Fibroblast of mammary gland (primary cell): ENCODE data around the gene SETBP1.
A peak's percentile ranks its signal among the peaks of the same experiment; 100 is the strongest.

Experiments
- DNase-seq: peaks from one replicate; pipeline ENCODE4 v3.0.0-alpha.2; 2010; ENCODE audit warnings: low read depth
- H3K4me3 ChIP-seq: 2 replicates; pipeline ENCODE4 v1.5.1; 2011; ENCODE audit warnings: low read depth, mild to moderate bottlenecking, low read length, moderate library complexity; ENCODE audit not compliant: control insufficient read depth
- CTCF ChIP-seq: conservative IDR thresholded peaks from 2 replicates; pipeline ENCODE4 v1.5.1; 2011; ENCODE audit warnings: low read depth, low read length, inconsistent platforms; ENCODE audit not compliant: control insufficient read depth, insufficient read depth

Gene SETBP1

GRCh38 chr18:44969214-44969795 lies 288.6 kb downstream of the SETBP1 start:
- TF ChIP-seq CTCF: no peak
- no peak overlapping the region for H3K4me3 ChIP-seq
- DNase-seq: peak; percentile 4

GRCh38 chr18:44973282-44973681 lies 292.6 kb downstream of the SETBP1 start:
- no peak overlapping the region for H3K4me3 ChIP-seq
- TF ChIP-seq CTCF: peak; percentile 25
- DNase-seq: peak; percentile 36

- no peak for TF ChIP-seq CTCF
- no peak overlapping the region for H3K4me3 ChIP-seq
- no peak for DNase-seq
Observed at GRCh38 chr18:44974174-44974573, 293.5 kb downstream of the SETBP1 start.

GRCh38 chr18:44977856-44978255 lies 297.2 kb downstream of the SETBP1 start:
- DNase-seq: no peak
- no peak overlapping the region for H3K4me3 ChIP-seq
- no peak for TF ChIP-seq CTCF

- no peak overlapping the region for H3K4me3 ChIP-seq
- TF ChIP-seq CTCF: no peak
Observed at GRCh38 chr18:44979748-44980147, 299.1 kb downstream of the SETBP1 start.

GRCh38 chr18:44981121-44981520 lies 300.4 kb downstream of the SETBP1 start:
- TF ChIP-seq CTCF: no peak
- no peak overlapping the region for H3K4me3 ChIP-seq
- no peak for DNase-seq

More at GRCh38 chr18:44979748-44980147, 299.1 kb downstream of the SETBP1 start:
- no peak for DNase-seq

GRCh38 chr18:44986933-44987332 lies 306.2 kb downstream of the SETBP1 start:
- DNase-seq: peak; percentile 14
- H3K4me3 ChIP-seq: no peak overlapping the region
- TF ChIP-seq CTCF: no peak
